ENCODE measurements around the gene MNT.

DNA sequence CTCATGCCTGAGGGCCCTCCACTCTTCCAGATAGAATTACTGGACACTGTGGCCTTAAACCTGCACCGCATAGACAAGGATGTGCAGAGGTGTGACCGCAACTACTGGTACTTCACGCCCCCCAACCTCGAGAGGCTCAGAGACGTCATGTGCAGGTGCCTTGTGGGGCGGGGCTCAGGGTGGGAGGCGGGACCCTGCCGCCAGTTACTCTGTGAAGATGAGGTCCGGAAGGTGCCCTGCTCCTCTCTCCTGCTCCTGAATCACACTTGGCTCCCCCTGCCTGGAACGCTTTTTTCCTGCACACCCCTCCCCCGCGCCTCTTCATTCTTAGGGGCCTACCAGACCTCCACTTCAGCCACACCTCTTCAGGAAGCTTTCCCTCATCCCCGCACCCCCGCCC is 24.8 kb downstream of the MNT start:
- TF ChIP-seq, protein P1, sequence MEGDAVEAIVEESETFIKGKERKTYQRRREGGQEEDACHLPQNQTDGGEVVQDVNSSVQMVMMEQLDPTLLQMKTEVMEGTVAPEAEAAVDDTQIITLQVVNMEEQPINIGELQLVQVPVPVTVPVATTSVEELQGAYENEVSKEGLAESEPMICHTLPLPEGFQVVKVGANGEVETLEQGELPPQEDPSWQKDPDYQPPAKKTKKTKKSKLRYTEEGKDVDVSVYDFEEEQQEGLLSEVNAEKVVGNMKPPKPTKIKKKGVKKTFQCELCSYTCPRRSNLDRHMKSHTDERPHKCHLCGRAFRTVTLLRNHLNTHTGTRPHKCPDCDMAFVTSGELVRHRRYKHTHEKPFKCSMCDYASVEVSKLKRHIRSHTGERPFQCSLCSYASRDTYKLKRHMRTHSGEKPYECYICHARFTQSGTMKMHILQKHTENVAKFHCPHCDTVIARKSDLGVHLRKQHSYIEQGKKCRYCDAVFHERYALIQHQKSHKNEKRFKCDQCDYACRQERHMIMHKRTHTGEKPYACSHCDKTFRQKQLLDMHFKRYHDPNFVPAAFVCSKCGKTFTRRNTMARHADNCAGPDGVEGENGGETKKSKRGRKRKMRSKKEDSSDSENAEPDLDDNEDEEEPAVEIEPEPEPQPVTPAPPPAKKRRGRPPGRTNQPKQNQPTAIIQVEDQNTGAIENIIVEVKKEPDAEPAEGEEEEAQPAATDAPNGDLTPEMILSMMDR (IDR thresholded peaks at IDR 0.05; ENCODE audit: control extremely low read depth in 1 of 3, insufficient read depth in 1 of 3, low read depth in 1 of 3, low read length in 3 of 3): no peak
- no peak for TF ChIP-seq CTBP2 (IDR thresholded peaks at IDR 0.05; ENCODE audit: borderline replicate concordance, insufficient read depth, insufficient read length, low read length)
- no peak for TF ChIP-seq POLR2AphosphoS5 (IDR thresholded peaks at IDR 0.05; ENCODE audit: low read depth, low read length)
- no peak for TF ChIP-seq GABPA (IDR thresholded peaks at IDR 0.05; ENCODE audit: borderline replicate concordance, insufficient read depth, low read length)
- no peak for TF ChIP-seq ZNF274 (IDR thresholded peaks at IDR 0.05; ENCODE audit: borderline replicate concordance, extremely low read depth, low read length)
- no peak for TF ChIP-seq SP1 (IDR thresholded peaks at IDR 0.05; ENCODE audit: low read depth, low read length)
- no peak for TF ChIP-seq BACH1 (IDR thresholded peaks at IDR 0.05; ENCODE audit: low read length)
- no peak for TF ChIP-seq YY1 (IDR thresholded peaks at IDR 0.05; ENCODE audit: low read depth, low read length)
- no peak for TF ChIP-seq EP300 (IDR thresholded peaks at IDR 0.05; ENCODE audit: borderline replicate concordance in 1 of 2, low read depth in 2 of 2, low read length in 2 of 2)
